ENCODE results near the gene MTHFD2L.

DNA sequence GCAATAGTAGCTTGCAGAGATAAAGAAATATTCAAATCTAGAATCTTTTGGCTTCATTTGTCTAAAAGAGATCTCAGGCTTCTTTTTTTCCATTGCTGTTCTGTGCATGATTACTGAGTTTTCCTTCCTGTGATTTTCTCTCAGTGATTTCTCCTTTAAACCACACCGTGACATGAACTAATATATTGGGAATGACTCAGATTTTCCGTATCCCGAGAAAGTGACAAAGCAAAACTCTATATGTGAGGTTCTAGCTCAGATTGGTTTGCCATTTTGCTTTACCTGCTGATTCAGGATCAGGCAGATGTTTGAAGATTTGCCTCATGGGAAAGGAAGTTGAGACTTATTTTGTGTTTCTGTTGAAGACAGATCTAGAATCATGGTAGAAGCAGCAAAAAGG is 59.4 kb downstream of the MTHFD2L start:
- TF ChIP-seq FOXM1 (IDR thresholded peaks at IDR 0.05; ENCODE audit: borderline replicate concordance, low read depth) = no peak
- TF ChIP-seq CEBPB (IDR thresholded peaks at IDR 0.05) = no peak
- no peak for TF ChIP-seq EP300 (IDR thresholded peaks at IDR 0.05; ENCODE audit: borderline replicate concordance)
- no peak for TF ChIP-seq MAX (IDR thresholded peaks at IDR 0.05)
- TF ChIP-seq ZBTB7A (IDR thresholded peaks at IDR 0.05; ENCODE audit: low read depth) = no peak
- TF ChIP-seq TEAD4 (IDR thresholded peaks at IDR 0.05) = no peak
- TF ChIP-seq EGR1 (IDR thresholded peaks at IDR 0.05) = no peak
- TF ChIP-seq REST (IDR thresholded peaks at IDR 0.05; ENCODE audit: low read depth) = no peak
- TF ChIP-seq RAD21 (IDR thresholded peaks at IDR 0.05; ENCODE audit: low read depth) = no peak
- TF ChIP-seq YY1 (IDR thresholded peaks at IDR 0.05; ENCODE audit: low read depth) = no peak
- TF ChIP-seq CREB1 (IDR thresholded peaks at IDR 0.05; ENCODE audit: low read depth) = no peak
- TF ChIP-seq NFIC (IDR thresholded peaks at IDR 0.05) = no peak

Measured in Ishikawa (cell line).